Endodermal cell (in vitro differentiated cells): ENCODE data around the gene ACADL. TPM values are rescaled to one million over a fixed set of nuclear protein-coding genes. Genes with fewer than 3 reads are reported as not detected.

Source experiments
- DNase-seq: peaks from one replicate; pipeline ENCODE4 v3.0.0-alpha.2; 2017
- H3K27ac ChIP-seq: 2 replicates; pipeline ENCODE4 v1.5.1; 2013; ENCODE audit warnings: mild to moderate bottlenecking, low read depth, low read length, moderate library complexity
- H3K27me3 ChIP-seq: 2 replicates; pipeline ENCODE4 v1.6.1; 2013; ENCODE audit warnings: mild to moderate bottlenecking, low read length, moderate library complexity; ENCODE audit not compliant: insufficient read depth, control insufficient read depth, poor library complexity, severe bottlenecking
- H3K36me3 ChIP-seq: 2 replicates; pipeline ENCODE4 v1.7.0; 2013; ENCODE audit warnings: mild to moderate bottlenecking, low read length, moderate library complexity; ENCODE audit not compliant: control insufficient read depth, insufficient read depth
- H3K4me1 ChIP-seq: one replicate; pipeline ENCODE4 v1.7.0; 2013; ENCODE audit warnings: low read length; ENCODE audit not compliant: control insufficient read depth, insufficient read depth
- H3K4me3 ChIP-seq: 2 replicates; pipeline ENCODE4 v1.5.1; 2013; ENCODE audit warnings: mild to moderate bottlenecking, low read length, moderate library complexity
- H3K9ac ChIP-seq: 2 replicates; pipeline ENCODE4 v1.6.1; 2013; ENCODE audit warnings: mild to moderate bottlenecking, low read length, moderate library complexity; ENCODE audit not compliant: poor library complexity, severe bottlenecking; ENCODE audit errors: extremely low read depth
- H3K9me3 ChIP-seq: 2 replicates; pipeline ENCODE4 v1.6.1; 2013; ENCODE audit warnings: mild to moderate bottlenecking, low read length, moderate library complexity; ENCODE audit not compliant: control insufficient read depth
- H3K27ac Mint-ChIP-seq: 2 replicates; pipeline ENCODE4 v1.8.0; 2020; ENCODE audit warnings: mixed read lengths
- H3K27me3 Mint-ChIP-seq: 2 replicates; pipeline ENCODE4 v1.8.0; 2021; ENCODE audit warnings: mild to moderate bottlenecking, mixed read lengths; ENCODE audit not compliant: insufficient read depth
- H3K36me3 Mint-ChIP-seq: 2 replicates; pipeline ENCODE4 v1.8.0; 2020; ENCODE audit warnings: low read depth, mixed read lengths
- H3K4me1 Mint-ChIP-seq: 2 replicates; pipeline ENCODE4 v1.8.0; 2020; ENCODE audit warnings: mixed read lengths
- H3K4me3 Mint-ChIP-seq: 2 replicates; pipeline ENCODE4 v1.8.0; 2020; ENCODE audit warnings: mild to moderate bottlenecking, moderate library complexity, mixed read lengths
- H3K9me3 Mint-ChIP-seq: 2 replicates; pipeline ENCODE4 v1.8.0; 2020; ENCODE audit warnings: mild to moderate bottlenecking, mixed read lengths
- CTCF ChIP-seq: fragments of 200-600 bp; sonication (generic); conservative IDR thresholded peaks from 2 replicates; pipeline ENCODE4 v1.5.0; 2021; ENCODE audit warnings: antibody characterized with exemption, mild to moderate bottlenecking
- WGBS, 2 experiments: methylation state at CpG; one replicate each; pipeline versions ENCODE4 v1.1.5 to v1.1.7; 2013; ENCODE audit warnings: missing lambda C conversion rate in 2 of 2, mixed read lengths in 1 of 2; ENCODE audit not compliant: insufficient coverage in 1 of 2, insufficient read length in 1 of 2; 5-methylcytosine and 5-hydroxymethylcytosine counted together
- total RNA-seq, 2 donors: library from RNA; stranded (reverse); fragmentation: NEBNext Ultra II Directional in 1 of 2; extraction: Animal tissue kit (Norgen Biotek cat#: 25700) in 1 of 2; gene quantifications; 2 replicates in 1 of 2; 3 replicates in 1 of 2; pipeline ENCODE4 v1.2.1, GENCODE V29; 2021

ACADL gene
- total RNA-seq, 2 donors from 2014 or later = 0.66 to 1.1 TPM

- Histone ChIP-seq H3K27ac (no peak overlapping the region), H3K9ac (no peak overlapping the region), H3K27me3 (no peaks in the 10 kb centered on the region), H3K9me3 (no peaks in the 10 kb centered on the region), H3K4me3 (no peak overlapping the region), H3K36me3 (peaks cover 34% of the 10 kb centered on the region), H3K4me1 (no peaks in the 10 kb centered on the region)
- Mint-ChIP-seq H3K36me3 (peaks cover 32% of the 10 kb centered on the region), H3K9me3 (no peaks in the 10 kb centered on the region), H3K27ac (no peak overlapping the region), H3K4me3 (no peak overlapping the region), H3K27me3 (no peaks in the 10 kb centered on the region), H3K4me1 (peaks cover 16% of the 10 kb centered on the region)
- WGBS, 2 experiments = 90% methylated on average over 2 of the region's 2 CpGs; no CpG with 5 or more reads in 1 of the 2 experiments
- DNase-seq = no peak
- no peak for TF ChIP-seq CTCF
Observed at GRCh38 chr2:210158236-210158635, 67.0 kb downstream of the ACADL start.

GRCh38 chr2:210157526-210157925 is 67.7 kb downstream of the ACADL start:
- Mint-ChIP-seq H3K36me3 (peaks cover 34% of the 10 kb centered on the region), H3K27me3 (no peaks in the 10 kb centered on the region), H3K27ac (no peak overlapping the region), H3K4me1 (peaks cover 11% of the 10 kb centered on the region), H3K4me3 (no peak overlapping the region), H3K9me3 (no peaks in the 10 kb centered on the region)
- 83 to 91% methylated on average over 1 to 3 of the region's 3 CpGs for WGBS, 2 experiments
- DNase-seq = no peak
- Histone ChIP-seq H3K36me3 (peaks cover 35% of the 10 kb centered on the region), H3K9me3 (no peaks in the 10 kb centered on the region), H3K4me3 (no peak overlapping the region), H3K27ac (no peak overlapping the region), H3K4me1 (no peaks in the 10 kb centered on the region), H3K27me3 (no peaks in the 10 kb centered on the region), H3K9ac (no peak overlapping the region)
- no peak for TF ChIP-seq CTCF

GRCh38 chr2:210147614-210148013 is 77.6 kb downstream of the ACADL start:
- peaks cover 68% of the 10 kb centered on the region for H3K36me3 ChIP-seq
- Mint-ChIP-seq H3K27me3 (no peaks in the 10 kb centered on the region), H3K9me3 (peaks cover 9% of the 10 kb centered on the region), H3K36me3 (peaks cover 73% of the 10 kb centered on the region), H3K27ac (no peak overlapping the region), H3K4me3 (no peak overlapping the region), H3K4me1 (no peaks in the 10 kb centered on the region)
- TF ChIP-seq CTCF = no peak
- H3K27ac ChIP-seq = no peak overlapping the region
- no peak overlapping the region for H3K4me3 ChIP-seq
- no peaks in the 10 kb centered on the region for H3K27me3 ChIP-seq
- DNase-seq = no peak
- no peaks in the 10 kb centered on the region for H3K4me1 ChIP-seq
- no peak overlapping the region for H3K9ac ChIP-seq
- H3K9me3 ChIP-seq = peaks cover 50% of the 10 kb centered on the region

Other genes with a start within 250 kb of the ACADL start
- 10 to 100 TPM; 58.4 TPM for gene RPE, start 222.8 kb downstream of the ACADL start, total RNA-seq
- gene KANSL1L, start 54.0 kb downstream of the ACADL start, total RNA-seq = 10 to 100 TPM; 26.6 to 31.3 TPM
- gene MYL1, start 89.7 kb upstream of the ACADL start, total RNA-seq = not detected